ENCODE results near the gene PDZRN4. TPM values are rescaled to one million over a fixed set of nuclear protein-coding genes. Genes with fewer than 3 reads are reported as not detected.

The PDZRN4 gene
- total and polyA plus RNA-seq, 11 donors = 0.07 to 1.4 (median 0.12) TPM; not detected in 6

GRCh38 chr12:41362510-41362909, 174.4 kb downstream of the PDZRN4 start:
- no peaks in the 10 kb centered on the region for H3K36me3 ChIP-seq
- no peak for DNase-seq
- no peak overlapping the region for H3K4me3 ChIP-seq
- H3K9me3 ChIP-seq = no peaks in the 10 kb centered on the region
- no peak for ATAC-seq
- TF ChIP-seq CTCF (IDR thresholded peaks at IDR 0.05) (no peak), POLR2A (IDR thresholded peaks at IDR 0.05) (no peak)
- 37 to 49% (median 38%) methylated on average over 1 of the region's 1 CpG for WGBS, 4 donors
- no peak overlapping the region for H3K27ac ChIP-seq
- no peaks in the 10 kb centered on the region for H3K27me3 ChIP-seq
- intact Hi-C loops (cut with DNase I) = no loop called here
- no peaks in the 10 kb centered on the region for H3K4me1 ChIP-seq

- TF ChIP-seq CTCF (IDR thresholded peaks at IDR 0.05) = no peak
- no peak for TF ChIP-seq POLR2A (IDR thresholded peaks at IDR 0.05)
- no peaks in the 10 kb centered on the region for H3K36me3 ChIP-seq
- no peak overlapping the region for H3K27ac ChIP-seq
- no peaks in the 10 kb centered on the region for H3K4me1 ChIP-seq
- no peak for ATAC-seq
- no peaks in the 10 kb centered on the region for H3K27me3 ChIP-seq
- H3K4me3 ChIP-seq = no peak overlapping the region
- peaks cover 0 to 2% (median 0%) of the 10 kb centered on the region in 12 donors for H3K9me3 ChIP-seq
- intact Hi-C loops (cut with DNase I) = no loop called here
- no peak for DNase-seq
These were observed 174.8 kb downstream of the PDZRN4 start for GRCh38 chr12:41362931-41363330.

DNA sequence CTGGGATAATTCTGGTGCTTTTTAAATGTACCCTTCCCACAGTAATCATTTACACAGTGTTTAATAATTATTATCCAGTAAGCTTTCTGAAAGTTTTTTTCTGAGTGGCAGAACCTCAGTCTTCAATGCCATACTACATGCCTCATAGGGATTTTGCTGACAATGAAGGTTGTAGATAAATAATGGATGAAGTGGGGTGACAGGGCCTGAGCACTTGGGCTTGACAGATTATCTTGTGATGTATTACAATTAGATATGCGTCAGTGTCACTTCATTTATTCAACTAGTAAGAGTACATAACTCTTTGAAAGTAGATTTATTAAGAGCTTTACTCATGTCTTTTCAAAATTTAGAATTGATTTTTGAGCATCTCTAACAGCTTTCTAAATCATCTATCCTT, 176.1 kb downstream of the PDZRN4 start:
- Histone ChIP-seq H3K36me3 (no peaks in the 10 kb centered on the region), H3K9me3 (peaks cover 0 to 10% (median 0%) of the 10 kb centered on the region in 12 donors), H3K4me1 (no peaks in the 10 kb centered on the region), H3K4me3 (no peak overlapping the region), H3K27ac (no peak overlapping the region), H3K27me3 (no peaks in the 10 kb centered on the region)
- intact Hi-C loops (cut with DNase I) = no loop called here
- 79 to 96% (median 88%) methylated on average over 1 of the region's 1 CpG for WGBS, 4 donors
- ATAC-seq (no peak), DNase-seq (no peak)
- no peak for TF ChIP-seq CTCF (IDR thresholded peaks at IDR 0.05)
- TF ChIP-seq POLR2A (IDR thresholded peaks at IDR 0.05) = no peak

GRCh38 chr12:41365653-41366171, 177.6 kb downstream of the PDZRN4 start:
- intact Hi-C loops (cut with DNase I) = no loop called here
- no peaks in the 10 kb centered on the region for H3K36me3 ChIP-seq
- WGBS, 4 donors = 19 to 20% (median 20%) methylated on average over 2 of the region's 2 CpGs
- no peak overlapping the region for H3K4me3 ChIP-seq
- no peak overlapping the region for H3K27ac ChIP-seq
- no peaks in the 10 kb centered on the region for H3K27me3 ChIP-seq
- TF ChIP-seq POLR2A (IDR thresholded peaks at IDR 0.05) = no peak
- no peak for TF ChIP-seq CTCF (IDR thresholded peaks at IDR 0.05)
- H3K9me3 ChIP-seq = peaks cover 0 to 10% (median 0%) of the 10 kb centered on the region in 12 donors
- DNase-seq (no peak), ATAC-seq (no peak)
- no peaks in the 10 kb centered on the region for H3K4me1 ChIP-seq
